Naive thymus-derived CD4-positive, alpha-beta T cell (primary cell): ENCODE measurements around the gene GAN. TPM values are rescaled to one million over a fixed set of nuclear protein-coding genes. Genes with fewer than 3 reads are reported as not detected.
"Not testable (repeated sequence)": the region's sequence is repeated elsewhere in the genome, so short reads cannot be mapped to it uniquely, and the experiment has no call there.

ENCODE experiments used
- ATAC-seq: fragments of 150-1000 bp; cut with Tn5 transposase; 2 replicates; pipeline ENCODE4 v1.10.0; 2021; ENCODE audit warnings: mild to moderate bottlenecking, moderate library complexity
- CTCF ChIA-PET: fragments of 350-600 bp; sonication (Branson Sonifier 250); formaldehyde crosslinking; loops from one replicate; lab custom pipeline; 2021; ENCODE audit warnings: antibody characterized with exemption; lab: Charles Lee
- POLR2A ChIA-PET: fragments of 350-600 bp; sonication (Branson Sonifier 250); formaldehyde crosslinking; loops from one replicate; lab custom pipeline; 2021; ENCODE audit warnings: antibody characterized with exemption, inconsistent platforms; lab: Charles Lee
- DNase-seq, 9 donors: peaks; one replicate each; pipeline versions ENCODE4 v3.0.0 to v3.0.0-alpha.2; 2020 to 2022; ENCODE audit warnings: mixed read lengths in 1 of 9
- H3K27ac ChIP-seq: one replicate; pipeline ENCODE4 v1.7.0; 2013; ENCODE audit warnings: mild to moderate bottlenecking, low read depth, low read length, moderate library complexity
- H3K27me3 ChIP-seq, 2 donors: one replicate each; pipeline ENCODE4 v1.7.0; 2013; ENCODE audit warnings: low read length in 2 of 2, mild to moderate bottlenecking in 2 of 2, moderate library complexity in 2 of 2; ENCODE audit not compliant: control insufficient read depth in 2 of 2, insufficient read depth in 2 of 2
- H3K36me3 ChIP-seq, 3 experiments: 1 replicate in 2 of 3; 2 replicates in 1 of 3; pipeline ENCODE4 v1.7.0; 2013; ENCODE audit warnings: low read length in 3 of 3, mild to moderate bottlenecking in 3 of 3, moderate library complexity in 1 of 3; ENCODE audit not compliant: insufficient read depth in 3 of 3, control insufficient read depth in 2 of 3
- H3K4me1 ChIP-seq, 2 donors: one replicate each; pipeline ENCODE4 v1.7.0; 2013; ENCODE audit warnings: low read length in 2 of 2, mild to moderate bottlenecking in 2 of 2, moderate library complexity in 1 of 2; ENCODE audit not compliant: control insufficient read depth in 2 of 2, insufficient read depth in 2 of 2
- H3K4me3 ChIP-seq: 2 replicates; pipeline ENCODE4 v1.7.0; 2013; ENCODE audit warnings: mild to moderate bottlenecking, low read length
- H3K9me3 ChIP-seq, 3 experiments: 1 replicate in 2 of 3; 2 replicates in 1 of 3; pipeline ENCODE4 v1.7.0; 2013; ENCODE audit warnings: low read length in 3 of 3; ENCODE audit not compliant: control insufficient read depth in 2 of 3
- H3K27ac Mint-ChIP-seq, 9 donors: one replicate each; pipeline ENCODE4 v1.8.0; 2020 to 2022; ENCODE audit warnings: mixed read lengths in 9 of 9, mild to moderate bottlenecking in 8 of 9, moderate library complexity in 5 of 9, inconsistent platforms in 2 of 9
- H3K27me3 Mint-ChIP-seq, 5 donors: one replicate each; pipeline ENCODE4 v1.8.0; 2021 to 2022; ENCODE audit warnings: mixed read lengths in 5 of 5, mild to moderate bottlenecking in 1 of 5
- H3K36me3 Mint-ChIP-seq, 5 donors: one replicate each; pipeline ENCODE4 v1.8.0; 2020 to 2022; ENCODE audit warnings: mixed read lengths in 5 of 5, mild to moderate bottlenecking in 3 of 5, inconsistent platforms in 1 of 5
- H3K4me1 Mint-ChIP-seq, 7 donors: one replicate each; pipeline ENCODE4 v1.8.0; 2020 to 2022; ENCODE audit warnings: mixed read lengths in 7 of 7, mild to moderate bottlenecking in 3 of 7, inconsistent platforms in 1 of 7
- H3K4me3 Mint-ChIP-seq, 10 donors: one replicate each; pipeline ENCODE4 v1.8.0; 2020 to 2022; ENCODE audit warnings: mild to moderate bottlenecking in 10 of 10, mixed read lengths in 10 of 10, moderate library complexity in 6 of 10, inconsistent platforms in 2 of 10
- H3K9me3 Mint-ChIP-seq, 11 donors: one replicate each; pipeline ENCODE4 v1.8.0; 2020 to 2022; ENCODE audit warnings: mixed read lengths in 11 of 11, mild to moderate bottlenecking in 4 of 11, inconsistent platforms in 1 of 11, moderate library complexity in 1 of 11
- intact Hi-C, 2 donors: fragments of 100-400 bp; cut with micrococcal nuclease; formaldehyde crosslinking; loops; one replicate each; pipeline ENCODE4 v1.15.1; 2023
- polyA plus RNA-seq, 2 donors: library from polyadenylated mRNA; unstranded; fragments of 300-500 nt; fragmentation: Illumina TruSeq; gene quantifications; one replicate each; pipeline ENCODE4 v1.2.3, GENCODE V29; 2021
- total RNA-seq, 6 experiments: library from RNA in 5 of 6; stranded (reverse) in 5 of 6; gene quantifications; 1 replicate in 5 of 6; 2 replicates in 1 of 6; pipeline ENCODE4 v1.2.3 and lab custom pipeline; 2021 to 2026

GAN gene
- total and polyA plus RNA-seq, 7 experiments from 2014 or later: 2.3 to 11.3 (median 7.8) TPM

GRCh38 chr16:81421126-81421525, 106.4 kb downstream of the GAN start:
- Mint-ChIP-seq H3K27ac (no peak overlapping the region), H3K36me3 (peaks cover 0 to 2% (median 0%) of the 10 kb centered on the region in 5 donors), H3K27me3 (peaks cover 0 to 4% (median 0%) of the 10 kb centered on the region in 5 donors), H3K4me3 (no peak overlapping the region), H3K9me3 (peaks cover 0 to 2% (median 0%) of the 10 kb centered on the region in 11 donors), H3K4me1 (peaks cover 10 to 18% (median 15%) of the 10 kb centered on the region in 7 donors)
- no peak overlapping the region for H3K27ac ChIP-seq
- H3K27me3 ChIP-seq: no peaks in the 10 kb centered on the region
- no peak for DNase-seq
- intact Hi-C loops: no loop called here
- peaks cover 4 to 5% of the 10 kb centered on the region in 2 donors for H3K4me1 ChIP-seq
- no peaks in the 10 kb centered on the region for H3K9me3 ChIP-seq
- no peaks in the 10 kb centered on the region for H3K36me3 ChIP-seq
- ChIA-PET CTCF (interaction anchor here (0.7 to 0.9 kb wide), 2 partner anchors 26 to 183 kb away, joined by 3 read pairs; no protein-coding TSS in a partner anchor), POLR2A (interaction anchor here (0.7 kb wide), 1 partner anchor 12 kb away, joined by 5 read pairs; no protein-coding TSS in a partner anchor)
- H3K4me3 ChIP-seq: no peak overlapping the region
- no peak for ATAC-seq

GRCh38 chr16:81421536-81421935, 106.8 kb downstream of the GAN start:
- peaks cover 10 to 18% (median 15%) of the 10 kb centered on the region in 7 donors for H3K4me1 Mint-ChIP-seq
- ATAC-seq: no peak
- Histone ChIP-seq H3K27me3 (no peaks in the 10 kb centered on the region), H3K27ac (no peak overlapping the region), H3K4me3 (no peak overlapping the region), H3K36me3 (no peaks in the 10 kb centered on the region), H3K9me3 (no peaks in the 10 kb centered on the region), H3K4me1 (peaks cover 4 to 5% of the 10 kb centered on the region in 2 donors)
- no peak for DNase-seq
- peaks cover 0 to 2% (median 0%) of the 10 kb centered on the region in 5 donors for H3K36me3 Mint-ChIP-seq
- H3K9me3 Mint-ChIP-seq: peaks cover 0 to 2% (median 0%) of the 10 kb centered on the region in 11 donors
- ChIA-PET POLR2A (interaction anchor here (0.7 kb wide), 1 partner anchor 12 kb away, joined by 5 read pairs; no protein-coding TSS in a partner anchor), CTCF (interaction anchor here (0.9 kb wide), 1 partner anchor 25 kb away, joined by 3 read pairs; no protein-coding TSS in a partner anchor)
- H3K4me3 Mint-ChIP-seq: no peak overlapping the region
- intact Hi-C loops: no loop called here
- H3K27ac Mint-ChIP-seq: no peak overlapping the region
- H3K27me3 Mint-ChIP-seq: peaks cover 0 to 4% (median 0%) of the 10 kb centered on the region in 5 donors

- CTCF ChIA-PET, intact Hi-C loops, H3K27ac Mint-ChIP-seq, POLR2A ChIA-PET, ATAC-seq, H3K27me3 ChIP-seq, H3K4me1 ChIP-seq, DNase-seq, H3K4me3 ChIP-seq, H3K27me3 Mint-ChIP-seq, H3K27ac ChIP-seq, H3K4me3 Mint-ChIP-seq, H3K9me3 ChIP-seq, H3K9me3 Mint-ChIP-seq, H3K36me3 ChIP-seq, H3K36me3 Mint-ChIP-seq: not testable (repeated sequence)
- H3K4me1 Mint-ChIP-seq: peaks cover 10 to 18% (median 15%) of the 10 kb centered on the region in 7 donors
These were observed 107.4 kb downstream of the GAN start for GRCh38 chr16:81422153-81422552.

- no peaks in the 10 kb centered on the region for H3K36me3 ChIP-seq
- H3K27me3 Mint-ChIP-seq: peaks cover 0 to 13% (median 0%) of the 10 kb centered on the region in 5 donors
- CTCF ChIA-PET: no interaction called here
- DNase-seq (peak in 1 of 9 donors; percentile 46), ATAC-seq (peak; percentile 78)
- no peaks in the 10 kb centered on the region for H3K27me3 ChIP-seq
- peaks cover 0 to 2% (median 0%) of the 10 kb centered on the region in 11 donors for H3K9me3 Mint-ChIP-seq
- H3K4me1 Mint-ChIP-seq: peaks cover 13 to 22% (median 19%) of the 10 kb centered on the region in 7 donors
- no peaks in the 10 kb centered on the region for H3K9me3 ChIP-seq
- peaks cover 4 to 5% of the 10 kb centered on the region in 2 donors for H3K4me1 ChIP-seq
- peak overlapping the region in 2 of 10 donors; percentile 52 to 61 for H3K4me3 Mint-ChIP-seq
- H3K27ac Mint-ChIP-seq: peak overlapping the region in 3 of 9 donors; percentile 12 to 81 (median 28)
- H3K4me3 ChIP-seq: no peak overlapping the region
- intact Hi-C loops: no loop called here
- POLR2A ChIA-PET: interaction anchor here (0.8 kb wide), 1 partner anchor 11 kb away, joined by 4 read pairs; no protein-coding TSS in a partner anchor
- H3K27ac ChIP-seq: no peak overlapping the region
- peaks cover 0 to 2% (median 0%) of the 10 kb centered on the region in 5 donors for H3K36me3 Mint-ChIP-seq
These were observed 110.0 kb downstream of the GAN start for GRCh38 chr16:81424771-81425170.

GRCh38 chr16:81427219-81427618, 112.5 kb downstream of the GAN start:
- DNase-seq (no peak), ATAC-seq (no peak)
- no peak overlapping the region for H3K27ac ChIP-seq
- H3K27me3 ChIP-seq: no peaks in the 10 kb centered on the region
- H3K4me1 ChIP-seq: peaks cover 4 to 5% of the 10 kb centered on the region in 2 donors
- Mint-ChIP-seq H3K4me3 (no peak overlapping the region), H3K27ac (no peak overlapping the region), H3K4me1 (peaks cover 15 to 22% (median 19%) of the 10 kb centered on the region in 7 donors), H3K27me3 (peaks cover 0 to 13% (median 0%) of the 10 kb centered on the region in 5 donors), H3K36me3 (peaks cover 0 to 2% (median 0%) of the 10 kb centered on the region in 5 donors), H3K9me3 (peaks cover 0 to 2% (median 0%) of the 10 kb centered on the region in 11 donors)
- ChIA-PET POLR2A (no interaction called here), CTCF (no interaction called here)
- no peaks in the 10 kb centered on the region for H3K9me3 ChIP-seq
- intact Hi-C loops: no loop called here
- H3K4me3 ChIP-seq: no peak overlapping the region
- no peaks in the 10 kb centered on the region for H3K36me3 ChIP-seq

GRCh38 chr16:81429045-81429521, 114.3 kb downstream of the GAN start:
- peaks cover 0 to 2% (median 0%) of the 10 kb centered on the region in 5 donors for H3K36me3 Mint-ChIP-seq
- CTCF ChIA-PET: interaction anchor here (1.2 kb wide), 1 partner anchor 41 kb away, joined by 4 read pairs; no protein-coding TSS in a partner anchor
- peaks cover 15 to 19% (median 17%) of the 10 kb centered on the region in 7 donors for H3K4me1 Mint-ChIP-seq
- peak overlapping the region in 2 of 9 donors; percentile 37 to 65 for H3K27ac Mint-ChIP-seq
- H3K27me3 Mint-ChIP-seq: peaks cover 0 to 11% (median 0%) of the 10 kb centered on the region in 5 donors
- Histone ChIP-seq H3K4me1 (peaks cover 4 to 5% of the 10 kb centered on the region in 2 donors), H3K4me3 (no peak overlapping the region), H3K27me3 (no peaks in the 10 kb centered on the region), H3K36me3 (no peaks in the 10 kb centered on the region), H3K9me3 (no peaks in the 10 kb centered on the region), H3K27ac (no peak overlapping the region)
- DNase-seq: no peak
- H3K9me3 Mint-ChIP-seq: peaks cover 0 to 2% (median 0%) of the 10 kb centered on the region in 11 donors
- no peak overlapping the region for H3K4me3 Mint-ChIP-seq
- intact Hi-C loops: loop anchor here in 1 of 2 donors (1.0 kb wide), 1 partner anchor 41 kb away; no protein-coding TSS in a partner anchor
- POLR2A ChIA-PET: no interaction called here
- ATAC-seq: peak; percentile 59
